GM23248 (cell line): Measurements from ENCODE around the gene NRP2.

Experiments
- EZH2 ChIP-seq: fragments of 200-600 bp; sonication (generic); IDR thresholded peaks from 2 replicates; pipeline ENCODE4 v1.6.1; 2018; ENCODE audit warnings: antibody characterized with exemption, mild to moderate bottlenecking; ENCODE audit not compliant: insufficient read depth, poor library complexity, severe bottlenecking
- EZH2phosphoT487 ChIP-seq: fragments of 200-600 bp; sonication (generic); IDR thresholded peaks from 2 replicates; pipeline ENCODE4 v1.6.1; 2018; ENCODE audit warnings: antibody characterized with exemption, moderate library complexity, mild to moderate bottlenecking, low read depth; ENCODE audit not compliant: insufficient read depth

DNA sequence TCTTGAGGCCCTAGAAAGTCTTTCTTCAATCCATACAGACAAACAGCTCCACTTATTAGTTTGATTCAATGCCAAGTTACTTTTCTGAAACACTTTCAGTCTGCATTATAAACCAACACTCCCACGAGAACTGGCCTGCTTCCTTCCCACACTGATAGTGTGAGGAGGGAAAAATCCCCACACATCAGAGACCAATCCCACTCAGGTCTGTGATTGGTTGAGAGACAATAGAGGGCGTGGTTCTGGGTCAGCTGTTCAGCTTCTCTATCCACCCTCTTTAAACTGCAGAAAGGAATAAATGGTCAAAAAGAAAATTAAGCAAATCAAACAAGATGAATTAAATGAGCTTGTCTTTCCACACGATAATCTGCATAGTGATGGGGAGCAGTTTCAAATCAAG lies 152.5 kb downstream of the NRP2 start:
- TF ChIP-seq EZH2 (no peak), EZH2phosphoT487 (no peak)
